ENCODE measurements around the gene SNRPA. TPM values are rescaled to one million over a fixed set of nuclear protein-coding genes. Genes with fewer than 3 reads are reported as not detected.

Gene SNRPA
- total RNA-seq, 1 experiment from 2014 or later = 181 TPM

- no peak overlapping the region for H3K27ac ChIP-seq
- no peaks in the 10 kb centered on the region for H3K9me3 ChIP-seq (replicated peaks)
- H3K36me3 ChIP-seq = no peaks in the 10 kb centered on the region
- H3K27me3 ChIP-seq = no peaks in the 10 kb centered on the region
- H3K4me1 ChIP-seq = no peaks in the 10 kb centered on the region
- DNase-seq = no peak
- H3K4me3 ChIP-seq = no peak overlapping the region
These were observed 35.3 kb downstream of the SNRPA start for GRCh38 chr19:40786060-40787037.

GRCh38 chr19:40791349-40791748 lies 40.3 kb downstream of the SNRPA start:
- Histone ChIP-seq H3K4me1 (no peaks in the 10 kb centered on the region), H3K36me3 (no peaks in the 10 kb centered on the region), H3K27me3 (no peaks in the 10 kb centered on the region), H3K9me3 (replicated peaks) (no peaks in the 10 kb centered on the region), H3K27ac (no peak overlapping the region), H3K4me3 (no peak overlapping the region)
- DNase-seq = no peak

DNA sequence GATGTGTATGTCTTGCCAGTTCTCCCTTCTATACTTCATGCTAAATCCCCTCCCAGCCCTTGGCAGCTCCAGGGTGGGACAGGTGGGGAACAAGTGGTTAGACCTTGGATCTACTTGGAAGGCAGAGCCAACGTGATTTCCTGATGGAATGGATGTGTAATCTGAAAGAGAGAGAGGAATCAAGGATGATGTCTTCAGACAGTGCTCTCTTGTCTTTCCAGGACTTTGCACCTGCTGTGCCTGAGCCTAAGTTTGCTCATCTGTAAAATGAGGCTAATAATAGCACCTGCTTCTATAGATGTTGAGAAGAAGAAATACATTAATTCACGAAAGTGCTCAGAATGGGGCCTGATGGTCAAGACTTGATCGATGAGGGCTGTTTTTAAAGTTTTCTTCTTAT lies 41.0 kb downstream of the SNRPA start:
- no peak for DNase-seq
- Histone ChIP-seq H3K36me3 (no peaks in the 10 kb centered on the region), H3K27me3 (no peaks in the 10 kb centered on the region), H3K4me3 (no peak overlapping the region), H3K27ac (no peak overlapping the region), H3K9me3 (replicated peaks) (no peaks in the 10 kb centered on the region), H3K4me1 (no peaks in the 10 kb centered on the region)

DNA sequence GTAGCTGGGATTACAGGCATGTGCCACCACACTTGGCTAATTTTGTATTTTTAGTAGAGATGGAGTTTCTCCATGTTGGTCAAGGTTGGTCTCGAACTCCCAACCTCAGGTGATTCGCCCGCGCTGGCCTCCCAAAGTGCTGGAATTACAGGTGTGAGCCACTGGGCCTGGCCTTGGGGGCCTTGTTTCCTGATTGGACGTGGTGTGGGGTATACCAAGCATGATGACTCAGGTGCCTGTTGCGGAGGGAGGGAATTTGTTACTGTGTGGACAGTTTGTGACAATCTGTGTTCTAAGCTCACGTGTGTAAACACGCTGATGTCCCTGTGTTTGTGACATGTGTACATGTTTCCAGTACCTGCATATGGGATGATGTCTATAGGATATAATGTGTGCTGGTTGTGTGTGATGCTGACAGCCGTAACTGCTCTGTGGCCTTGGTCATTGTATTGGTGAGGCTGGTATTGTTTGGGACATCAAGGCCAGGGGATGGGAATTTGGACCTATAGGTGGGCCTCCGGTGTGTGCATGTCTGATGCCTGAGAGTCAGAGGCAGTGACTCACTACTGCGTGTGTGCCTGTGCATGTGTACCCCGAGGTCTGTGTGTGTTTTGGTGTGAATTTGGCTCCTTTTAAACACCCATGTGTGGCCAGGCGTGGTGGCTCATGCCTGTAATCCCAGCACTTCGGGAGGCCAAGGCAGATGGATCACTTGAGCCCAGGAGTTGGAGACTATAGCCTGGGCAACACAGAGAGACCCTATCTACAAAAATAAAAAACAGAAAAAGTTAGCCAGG lies 46.4 kb downstream of the SNRPA start:
- Histone ChIP-seq H3K27me3 (no peaks in the 10 kb centered on the region), H3K4me3 (no peak overlapping the region), H3K4me1 (no peaks in the 10 kb centered on the region), H3K36me3 (peaks cover 12% of the 10 kb centered on the region), H3K9me3 (replicated peaks) (no peaks in the 10 kb centered on the region), H3K27ac (no peak overlapping the region)
- DNase-seq = no peak

GRCh38 chr19:40797963-40798682 lies 47.1 kb downstream of the SNRPA start:
- DNase-seq = peak; percentile 75
- peaks cover 16% of the 10 kb centered on the region for H3K36me3 ChIP-seq
- no peaks in the 10 kb centered on the region for H3K4me1 ChIP-seq
- H3K4me3 ChIP-seq = peak overlapping the region; percentile 63
- peak overlapping the region; percentile 28; the same call in 1 of the 2 replicates for H3K27ac ChIP-seq
- no peaks in the 10 kb centered on the region for H3K9me3 ChIP-seq (replicated peaks)
- H3K27me3 ChIP-seq = no peaks in the 10 kb centered on the region

GRCh38 chr19:40798683-40799557 lies 47.9 kb downstream of the SNRPA start, which contains the start of gene EGLN2:
Gene EGLN2 (plus strand): TSS chr19:40799191. CDS start chr19:40800573, 1,382 bp downstream.
- H3K27me3 ChIP-seq = no peaks in the 10 kb centered on the region
- peak within 1 kb of the TSS; percentile 63 for H3K4me3 ChIP-seq
- H3K9me3 ChIP-seq (replicated peaks) = no peaks in the 10 kb centered on the region
- DNase-seq = peak; percentile 100
- H3K27ac ChIP-seq = peak within 1 kb of the TSS; percentile 34
- H3K36me3 ChIP-seq = peaks cover 19% of the 10 kb centered on the region
- no peaks in the 10 kb centered on the region for H3K4me1 ChIP-seq

GRCh38 chr19:40799558-40800338 lies 48.7 kb downstream of the SNRPA start:
- Histone ChIP-seq H3K27me3 (no peaks in the 10 kb centered on the region), H3K4me1 (no peaks in the 10 kb centered on the region), H3K27ac (peak overlapping the region; percentile 34), H3K36me3 (peaks cover 25% of the 10 kb centered on the region), H3K4me3 (peak overlapping the region; percentile 63), H3K9me3 (replicated peaks) (no peaks in the 10 kb centered on the region)
- peak; percentile 43 to 48 for DNase-seq

DNA sequence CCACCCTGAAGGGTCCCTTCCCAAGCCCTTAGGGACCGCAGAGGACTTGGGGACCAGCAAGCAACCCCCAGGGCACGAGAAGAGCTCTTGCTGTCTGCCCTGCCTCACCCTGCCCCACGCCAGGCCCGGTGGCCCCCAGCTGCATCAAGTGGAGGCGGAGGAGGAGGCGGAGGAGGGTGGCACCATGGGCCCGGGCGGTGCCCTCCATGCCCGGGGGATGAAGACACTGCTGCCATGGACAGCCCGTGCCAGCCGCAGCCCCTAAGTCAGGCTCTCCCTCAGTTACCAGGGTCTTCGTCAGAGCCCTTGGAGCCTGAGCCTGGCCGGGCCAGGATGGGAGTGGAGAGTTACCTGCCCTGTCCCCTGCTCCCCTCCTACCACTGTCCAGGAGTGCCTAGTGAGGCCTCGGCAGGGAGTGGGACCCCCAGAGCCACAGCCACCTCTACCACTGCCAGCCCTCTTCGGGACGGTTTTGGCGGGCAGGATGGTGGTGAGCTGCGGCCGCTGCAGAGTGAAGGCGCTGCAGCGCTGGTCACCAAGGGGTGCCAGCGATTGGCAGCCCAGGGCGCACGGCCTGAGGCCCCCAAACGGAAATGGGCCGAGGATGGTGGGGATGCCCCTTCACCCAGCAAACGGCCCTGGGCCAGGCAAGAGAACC lies 49.5 kb downstream of the SNRPA start:
- Histone ChIP-seq H3K27ac (no peak overlapping the region), H3K36me3 (peaks cover 27% of the 10 kb centered on the region), H3K4me1 (no peaks in the 10 kb centered on the region)

GRCh38 chr19:40800997-40801377 lies 50.0 kb downstream of the SNRPA start:
- Histone ChIP-seq H3K4me3 (no peak overlapping the region), H3K36me3 (peaks cover 33% of the 10 kb centered on the region), H3K4me1 (no peaks in the 10 kb centered on the region), H3K9me3 (replicated peaks) (no peaks in the 10 kb centered on the region), H3K27ac (no peak overlapping the region), H3K27me3 (no peaks in the 10 kb centered on the region)
- no peak for DNase-seq

More for the DNA sequence above, 49.5 kb downstream of the SNRPA start:
- Histone ChIP-seq H3K4me3 (peak overlapping the region; percentile 63), H3K9me3 (replicated peaks) (no peaks in the 10 kb centered on the region), H3K27me3 (no peaks in the 10 kb centered on the region)
- DNase-seq = no peak

GRCh38 chr19:40801426-40802299 lies 50.7 kb downstream of the SNRPA start:
- Histone ChIP-seq H3K27ac (no peak overlapping the region), H3K4me3 (no peak overlapping the region), H3K9me3 (replicated peaks) (no peaks in the 10 kb centered on the region), H3K4me1 (no peaks in the 10 kb centered on the region), H3K27me3 (no peaks in the 10 kb centered on the region), H3K36me3 (peaks cover 39% of the 10 kb centered on the region)
- no peak for DNase-seq

- DNase-seq = no peak
- no peak overlapping the region for H3K27ac ChIP-seq
- peaks cover 48% of the 10 kb centered on the region for H3K36me3 ChIP-seq
- no peak overlapping the region for H3K4me3 ChIP-seq
- no peaks in the 10 kb centered on the region for H3K27me3 ChIP-seq
- no peaks in the 10 kb centered on the region for H3K9me3 ChIP-seq (replicated peaks)
- no peaks in the 10 kb centered on the region for H3K4me1 ChIP-seq
These were observed 51.5 kb downstream of the SNRPA start for GRCh38 chr19:40802300-40803169.

Data from SJCRH30 (cell line).